Effector CD8-positive, alpha-beta T cell (primary cell): ENCODE data around the gene PRRC1.
"Not testable (repeated sequence)": the region's sequence is repeated elsewhere in the genome, so short reads cannot be mapped to it uniquely, and the experiment has no call there.

Experiments used
- DNase-seq: peaks from one replicate; lab custom pipeline; 2025; lab: John Stamatoyannopoulos, UW
- total RNA-seq, 4 experiments: gene quantifications; one replicate each; lab custom pipeline; 2026; lab: John Stamatoyannopoulos, UW

PRRC1 gene
- 41.5 to 63.6 (median 58.4) reads per million in 4 experiments for total RNA-seq

GRCh38 chr5:127517480-127518318, at the start of gene PRRC1:
Gene PRRC1, plus strand, starts transcription at chr5:127517640. Its CDS starts 5,840 bp downstream, at chr5:127523480.
- peak; percentile 67 for DNase-seq

- DNase-seq, result no peak
These were observed 46.2 kb upstream of the PRRC1 start for GRCh38 chr5:127471211-127471610.

- no peak for DNase-seq
These were observed 44.7 kb upstream of the PRRC1 start for GRCh38 chr5:127472700-127473099.

- DNase-seq, result no peak
These were observed 31.0 kb upstream of the PRRC1 start for GRCh38 chr5:127486471-127486870.

DNA sequence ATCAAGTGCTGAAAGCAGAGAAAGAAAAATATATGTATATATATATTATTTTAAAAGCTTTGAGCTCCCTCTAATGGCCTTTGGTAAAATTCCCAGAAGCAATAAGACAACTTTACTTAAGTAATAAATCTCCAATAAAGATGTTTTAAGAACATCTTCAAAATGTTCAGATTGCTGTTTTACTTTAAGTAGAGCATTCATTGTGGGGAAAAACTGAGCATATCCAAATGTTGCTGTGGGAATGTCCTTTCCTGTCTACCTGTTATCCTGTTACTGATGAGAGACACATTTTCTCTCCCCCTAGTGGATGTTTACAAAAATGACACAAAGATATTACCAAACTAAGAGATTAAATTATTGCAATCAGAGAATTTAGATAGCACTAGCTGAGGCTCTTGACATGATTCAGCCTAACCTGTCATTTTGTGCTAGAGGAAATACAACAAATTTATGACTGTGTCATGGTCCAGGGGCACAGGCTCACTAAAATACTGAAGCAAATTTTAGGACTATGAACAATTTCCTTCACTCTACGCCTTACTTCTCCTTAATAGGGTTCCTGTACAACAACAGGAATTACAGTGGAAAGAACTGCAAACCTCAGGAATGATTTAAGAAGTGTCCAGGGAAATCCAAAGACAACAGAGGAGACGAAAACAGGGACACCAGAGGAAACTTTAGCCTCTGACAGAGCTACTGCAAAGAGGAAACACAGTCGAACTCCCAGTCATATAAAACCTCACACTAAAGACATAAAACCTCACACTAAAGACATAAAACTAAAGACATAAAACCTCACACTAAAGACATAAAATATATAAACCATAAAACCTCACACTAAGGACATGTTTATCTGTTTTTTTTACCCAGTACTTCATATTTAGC, 24.3 kb upstream of the PRRC1 start:
- DNase-seq, result no peak

GRCh38 chr5:127498548-127498947, 18.9 kb upstream of the PRRC1 start:
- no peak for DNase-seq

DNA sequence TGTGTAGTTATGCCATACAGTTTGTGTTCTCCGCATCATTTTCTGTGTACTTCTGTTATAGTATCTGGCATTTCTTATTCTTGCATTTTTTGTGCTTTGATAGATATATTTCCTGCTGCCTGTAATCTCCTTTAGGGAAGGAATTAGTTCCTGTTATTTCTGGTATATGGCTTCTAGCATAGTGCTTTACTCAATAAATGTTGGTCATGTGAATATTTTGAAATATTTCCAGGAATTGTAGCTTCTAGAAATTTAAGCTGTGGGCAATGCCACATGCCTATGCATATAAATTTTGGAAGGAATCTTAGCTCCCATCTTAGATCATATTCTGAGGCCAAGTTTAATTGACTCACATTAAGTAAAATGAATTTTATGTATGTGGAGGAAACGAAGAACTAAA, 11.5 kb upstream of the PRRC1 start:
- DNase-seq, result no peak

DNA sequence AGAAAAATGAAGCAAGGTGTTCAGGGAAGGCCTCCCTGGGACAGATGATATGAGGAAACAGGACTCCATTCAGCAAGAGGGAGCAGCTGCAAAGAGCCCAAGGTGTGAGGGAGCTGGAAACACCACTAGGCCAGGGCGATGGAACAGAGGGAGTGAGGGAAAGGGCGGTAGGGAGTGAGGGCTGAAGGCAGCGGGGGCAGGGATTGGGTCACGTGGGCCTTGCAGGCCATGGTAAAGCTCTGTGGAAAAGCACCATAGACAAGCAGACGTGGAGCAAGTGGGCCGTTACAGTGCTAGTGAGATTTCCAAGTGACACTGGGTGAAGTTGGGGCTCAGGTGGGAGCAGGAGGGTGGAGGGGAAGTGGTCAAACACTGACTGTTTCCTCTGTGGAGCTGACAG, 10.8 kb upstream of the PRRC1 start:
- no peak for DNase-seq

GRCh38 chr5:127508644-127509373, 8.6 kb upstream of the PRRC1 start:
- DNase-seq, result no peak

- DNase-seq, result no peak
These were observed 4.0 kb upstream of the PRRC1 start for GRCh38 chr5:127513408-127513970.

DNA sequence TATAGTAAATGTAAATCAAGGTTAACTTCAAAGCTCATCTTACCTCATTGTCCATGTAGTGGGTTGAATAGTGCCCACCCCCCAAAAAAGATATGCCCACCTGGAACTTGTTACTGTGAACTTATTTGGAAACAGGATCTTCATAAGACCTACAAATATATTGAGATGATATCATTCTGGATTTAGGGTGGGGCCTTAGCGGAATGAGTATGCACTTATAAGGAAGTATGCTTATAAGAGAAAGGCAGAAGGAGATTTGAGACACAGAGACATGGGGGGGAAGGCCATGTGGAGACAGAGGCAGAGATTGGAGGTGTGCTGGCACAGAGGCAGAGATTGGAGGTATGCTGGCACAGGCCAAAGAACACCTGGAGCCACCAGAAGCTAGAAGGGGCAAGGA, 2.6 kb upstream of the PRRC1 start:
- no peak for DNase-seq

DNA sequence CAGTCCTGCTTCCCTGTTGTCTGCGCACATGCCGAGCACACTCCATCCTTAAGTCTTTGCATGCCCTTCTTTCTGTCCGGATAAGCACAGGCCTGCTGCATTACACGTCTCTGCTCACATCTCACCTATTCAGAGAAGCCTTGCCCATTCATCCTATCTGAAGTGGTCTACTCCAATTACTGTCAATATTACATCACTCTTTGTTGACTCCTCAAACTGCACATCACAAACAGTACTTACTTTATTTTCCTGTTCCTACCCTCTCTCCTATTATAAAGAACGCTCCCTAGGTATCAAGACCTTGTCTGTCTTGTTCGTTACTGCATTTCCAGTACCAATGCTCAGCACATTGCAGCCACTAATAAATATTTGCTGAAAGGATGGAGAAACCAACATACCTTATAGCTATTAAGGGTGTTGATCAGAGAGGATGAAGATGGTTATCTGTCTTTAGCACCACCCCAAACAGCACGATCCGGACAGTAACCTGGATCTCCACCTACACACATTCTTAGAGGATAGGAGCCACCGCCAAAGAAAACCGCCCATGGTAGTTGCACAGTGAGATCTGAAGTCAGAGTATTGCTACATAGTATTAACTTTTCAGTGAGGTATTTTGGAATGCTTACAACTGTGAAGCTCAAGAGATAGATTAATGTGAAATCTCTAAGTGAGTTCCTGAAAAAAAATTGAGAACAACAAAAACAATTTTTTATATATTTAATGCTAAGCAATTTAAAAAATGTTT, 1.6 kb upstream of the PRRC1 start:
- DNase-seq, result no peak

DNA sequence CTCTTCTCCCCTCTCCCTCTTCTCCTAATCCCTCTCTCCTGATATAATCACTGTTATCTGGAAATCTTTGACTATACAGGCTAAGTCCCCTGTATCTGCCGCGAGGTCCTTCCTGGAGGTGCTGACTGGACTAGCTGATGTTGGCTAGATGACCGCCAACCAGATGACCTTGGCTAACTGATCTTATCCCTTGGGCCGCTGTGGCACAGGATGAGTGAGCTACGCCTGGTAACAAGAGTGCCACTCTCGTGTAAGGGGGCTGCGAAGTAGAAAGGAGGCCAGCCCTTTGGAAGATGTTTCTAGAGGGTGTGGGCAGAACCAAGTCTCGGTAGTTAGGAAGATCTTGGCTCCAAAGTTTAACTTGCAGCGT, 345 bp upstream of the PRRC1 start:
- no peak for DNase-seq

DNA sequence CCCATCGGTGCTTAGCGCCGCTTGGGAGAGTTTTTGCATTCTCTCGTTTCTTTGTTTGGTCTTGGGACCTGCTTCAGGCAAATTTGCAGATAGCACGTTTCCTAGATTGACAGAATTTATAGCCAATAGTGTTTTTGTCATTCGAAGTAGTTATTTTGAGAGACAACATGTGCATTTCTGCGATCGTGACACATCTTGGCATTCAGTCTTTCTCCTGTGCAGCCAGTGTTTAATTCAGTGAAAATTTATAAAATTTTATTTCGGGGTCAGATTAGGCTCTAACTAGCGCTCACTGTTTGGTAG, 830 bp downstream of the PRRC1 start:
- DNase-seq, result no peak

DNA sequence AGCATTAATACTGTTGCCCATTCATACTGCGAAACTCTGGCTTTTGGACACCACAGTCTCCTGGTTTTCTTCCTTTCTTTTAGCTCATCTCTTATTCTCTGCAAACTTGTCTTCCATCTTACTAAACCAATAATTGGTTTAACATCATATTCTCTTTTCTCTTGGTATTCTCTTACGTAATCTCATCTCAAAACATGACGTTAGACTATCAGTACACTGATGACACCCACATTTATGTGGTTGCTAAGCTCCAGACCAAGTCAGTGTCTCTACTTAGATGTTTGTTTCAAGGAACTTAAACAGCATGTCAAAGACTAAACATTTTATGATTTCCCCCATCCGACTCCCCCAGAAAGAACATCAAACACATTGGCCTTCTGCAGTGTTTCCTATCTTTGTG, 2.1 kb downstream of the PRRC1 start:
- no peak for DNase-seq

DNA sequence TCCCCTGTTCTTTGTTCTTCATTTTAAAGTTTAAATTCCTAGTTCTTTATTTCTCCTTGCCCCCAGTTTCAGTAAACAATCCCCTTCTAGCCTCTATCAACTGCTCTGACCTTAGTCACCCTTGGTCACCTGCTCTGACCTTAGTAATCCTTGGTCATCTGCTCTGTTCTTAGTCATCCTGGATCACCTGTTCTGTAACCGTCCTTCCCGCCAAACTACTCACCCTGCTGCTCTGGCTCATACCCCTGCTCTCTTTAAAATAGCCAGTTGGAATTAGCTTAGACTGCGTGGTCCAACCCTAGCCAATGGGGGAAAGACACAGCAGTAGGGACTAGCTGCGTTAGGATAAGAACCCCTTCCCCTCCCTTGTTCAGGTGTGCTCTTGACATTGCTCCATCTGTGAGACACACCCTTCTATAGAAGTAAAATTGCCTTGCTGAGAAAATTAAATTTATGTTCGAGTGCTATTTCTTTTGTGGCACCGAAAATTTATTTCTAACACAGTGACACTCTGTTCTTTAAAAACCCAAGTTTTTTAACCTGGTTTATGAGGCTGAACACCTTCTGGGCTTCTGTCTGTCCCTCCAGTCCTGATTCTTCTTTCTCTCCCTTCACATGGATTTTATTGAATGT, 3.8 kb downstream of the PRRC1 start:
- DNase-seq, result no peak

DNA sequence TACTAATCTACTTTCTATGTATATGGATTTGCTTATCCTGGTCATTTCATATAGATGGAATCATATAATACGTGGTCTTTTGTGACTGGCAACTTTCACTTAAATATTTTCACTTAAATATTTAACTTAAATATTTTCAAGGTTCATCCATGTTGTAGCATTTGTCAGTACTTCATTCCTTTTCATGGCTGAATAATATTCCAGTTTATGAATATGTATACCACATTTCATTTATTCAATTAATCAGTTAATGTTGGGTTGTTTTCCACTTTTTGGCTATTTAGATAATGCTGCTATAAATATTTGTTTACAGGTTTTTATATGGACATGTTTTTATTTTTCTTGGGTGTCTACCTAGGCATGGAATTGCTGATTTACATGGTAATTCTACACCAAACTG, 7.7 kb downstream of the PRRC1 start:
- DNase-seq, result no peak

- no peak for DNase-seq
These were observed 12.7 kb downstream of the PRRC1 start for GRCh38 chr5:127529904-127530682.

GRCh38 chr5:127536687-127537086, 19.2 kb downstream of the PRRC1 start:
- no peak for DNase-seq

GRCh38 chr5:127540553-127540952, 23.1 kb downstream of the PRRC1 start:
- DNase-seq, result not testable (repeated sequence)
